ENCODE data around the gene NRXN2.

The NRXN2 gene

GRCh38 chr11:64649291-64649697 lies 73.7 kb downstream of the NRXN2 start:
- no peak for DNase-seq (ENCODE audit: low read depth)

- no peak for DNase-seq (ENCODE audit: low read depth)
Observed at GRCh38 chr11:64648551-64648950, 74.4 kb downstream of the NRXN2 start.

- no peak for DNase-seq (ENCODE audit: low read depth)
Observed at GRCh38 chr11:64647019-64647779, 75.8 kb downstream of the NRXN2 start.

GRCh38 chr11:64644647-64645275 lies 78.2 kb downstream of the NRXN2 start:
- DNase-seq (ENCODE audit: low read depth): no peak

GRCh38 chr11:64643920-64644646 lies 78.9 kb downstream of the NRXN2 start:
- DNase-seq (ENCODE audit: low read depth): no peak

GRCh38 chr11:64643256-64643881 lies 79.6 kb downstream of the NRXN2 start:
- no peak for DNase-seq (ENCODE audit: low read depth)

GRCh38 chr11:64642871-64643255 lies 80.1 kb downstream of the NRXN2 start:
- no peak for DNase-seq (ENCODE audit: low read depth)

- DNase-seq (ENCODE audit: low read depth): no peak
Observed at GRCh38 chr11:64642418-64642735, 80.6 kb downstream of the NRXN2 start.

- no peak for DNase-seq (ENCODE audit: low read depth)
Observed at GRCh38 chr11:64641596-64642417, 81.2 kb downstream of the NRXN2 start.

- no peak for DNase-seq (ENCODE audit: low read depth)
Observed at GRCh38 chr11:64639885-64640284, 83.1 kb downstream of the NRXN2 start.

- DNase-seq (ENCODE audit: low read depth): no peak
Observed at GRCh38 chr11:64638829-64639228, 84.2 kb downstream of the NRXN2 start.

- no peak for DNase-seq (ENCODE audit: low read depth)
Observed at GRCh38 chr11:64638018-64638665, 84.9 kb downstream of the NRXN2 start.

- DNase-seq (ENCODE audit: low read depth): no peak
Observed at GRCh38 chr11:64637334-64638017, 85.5 kb downstream of the NRXN2 start.

GRCh38 chr11:64633555-64634159 lies 89.3 kb downstream of the NRXN2 start:
- no peak for DNase-seq (ENCODE audit: low read depth)

GRCh38 chr11:64632654-64633053 lies 90.3 kb downstream of the NRXN2 start:
- no peak for DNase-seq (ENCODE audit: low read depth)

GRCh38 chr11:64632237-64632636 lies 90.8 kb downstream of the NRXN2 start:
- no peak for DNase-seq (ENCODE audit: low read depth)

GRCh38 chr11:64631675-64632074 lies 91.3 kb downstream of the NRXN2 start:
- no peak for DNase-seq (ENCODE audit: low read depth)

GRCh38 chr11:64629796-64630562 lies 93.0 kb downstream of the NRXN2 start:
- DNase-seq (ENCODE audit: low read depth): no peak

GRCh38 chr11:64629103-64629502 lies 93.9 kb downstream of the NRXN2 start:
- DNase-seq (ENCODE audit: low read depth): no peak

GRCh38 chr11:64628596-64628995 lies 94.4 kb downstream of the NRXN2 start:
- no peak for DNase-seq (ENCODE audit: low read depth)
